ENCODE data around the gene SHB.
"Not testable (repeated sequence)": the region's sequence is repeated elsewhere in the genome, so short reads cannot be mapped to it uniquely, and the experiment has no call there.

The SHB gene

GRCh38 chr9:38047301-38048251 lies 21.5 kb downstream of the SHB start:
- H3K9me3 Mint-ChIP-seq: no peaks in the 10 kb centered on the region
- H3K36me3 Mint-ChIP-seq: no peaks in the 10 kb centered on the region
- no peaks in the 10 kb centered on the region for H3K4me1 Mint-ChIP-seq
- no peak overlapping the region for H3K27ac Mint-ChIP-seq
- DNase-seq (ENCODE audit: low spot score in 2 of 2) (no peak), ATAC-seq (ENCODE audit: low read depth) (no peak)
- peaks cover under 1% of the 10 kb centered on the region for H3K27me3 Mint-ChIP-seq
- no peak overlapping the region for H3K4me3 Mint-ChIP-seq

GRCh38 chr9:38046661-38047300 lies 22.2 kb downstream of the SHB start:
- ATAC-seq (ENCODE audit: low read depth): no peak
- no peaks in the 10 kb centered on the region for H3K27me3 Mint-ChIP-seq
- no peak overlapping the region for H3K27ac Mint-ChIP-seq
- H3K9me3 Mint-ChIP-seq: no peaks in the 10 kb centered on the region
- H3K36me3 Mint-ChIP-seq: no peaks in the 10 kb centered on the region
- no peak for DNase-seq (ENCODE audit: low spot score in 2 of 2)
- H3K4me3 Mint-ChIP-seq: no peak overlapping the region
- no peaks in the 10 kb centered on the region for H3K4me1 Mint-ChIP-seq

GRCh38 chr9:38045939-38046338 lies 23.1 kb downstream of the SHB start:
- ATAC-seq (ENCODE audit: low read depth); H3K9me3 Mint-ChIP-seq; H3K4me1 Mint-ChIP-seq; DNase-seq (ENCODE audit: low spot score in 2 of 2); H3K27me3 Mint-ChIP-seq; H3K27ac Mint-ChIP-seq; H3K36me3 Mint-ChIP-seq; H3K4me3 Mint-ChIP-seq: not testable (repeated sequence)

- ATAC-seq (ENCODE audit: low read depth) (no peak), DNase-seq (ENCODE audit: low spot score in 2 of 2) (no peak)
- H3K36me3 Mint-ChIP-seq: no peaks in the 10 kb centered on the region
- H3K27me3 Mint-ChIP-seq: peaks cover 7% of the 10 kb centered on the region
- H3K27ac Mint-ChIP-seq: no peak overlapping the region
- H3K4me1 Mint-ChIP-seq: no peaks in the 10 kb centered on the region
- no peak overlapping the region for H3K4me3 Mint-ChIP-seq
- H3K9me3 Mint-ChIP-seq: no peaks in the 10 kb centered on the region
Measured at GRCh38 chr9:38044706-38045105, 24.3 kb downstream of the SHB start.

- H3K4me3 Mint-ChIP-seq: no peak overlapping the region
- ATAC-seq (ENCODE audit: low read depth): no peak
- no peak overlapping the region for H3K27ac Mint-ChIP-seq
- no peaks in the 10 kb centered on the region for H3K9me3 Mint-ChIP-seq
- H3K27me3 Mint-ChIP-seq: peaks cover 7% of the 10 kb centered on the region
- no peaks in the 10 kb centered on the region for H3K36me3 Mint-ChIP-seq
- H3K4me1 Mint-ChIP-seq: no peaks in the 10 kb centered on the region
- DNase-seq (ENCODE audit: low spot score in 2 of 2): no peak
Measured at GRCh38 chr9:38043931-38044623, 24.9 kb downstream of the SHB start.

GRCh38 chr9:38042626-38043357 lies 26.2 kb downstream of the SHB start:
- Mint-ChIP-seq H3K27me3 (peaks cover 7% of the 10 kb centered on the region), H3K36me3 (no peaks in the 10 kb centered on the region), H3K4me3 (no peak overlapping the region), H3K9me3 (no peaks in the 10 kb centered on the region), H3K4me1 (no peaks in the 10 kb centered on the region), H3K27ac (no peak overlapping the region)
- ATAC-seq (ENCODE audit: low read depth) (no peak), DNase-seq (ENCODE audit: low spot score in 2 of 2) (no peak)

GRCh38 chr9:38041564-38042243 lies 27.3 kb downstream of the SHB start:
- Mint-ChIP-seq H3K27me3 (peaks cover 7% of the 10 kb centered on the region), H3K4me1 (no peaks in the 10 kb centered on the region), H3K9me3 (no peaks in the 10 kb centered on the region), H3K36me3 (no peaks in the 10 kb centered on the region), H3K27ac (no peak overlapping the region), H3K4me3 (no peak overlapping the region)
- ATAC-seq (ENCODE audit: low read depth) (no peak), DNase-seq (ENCODE audit: low spot score in 2 of 2) (no peak)

GRCh38 chr9:38039907-38040682 lies 28.9 kb downstream of the SHB start:
- H3K27me3 Mint-ChIP-seq: peaks cover 7% of the 10 kb centered on the region
- no peaks in the 10 kb centered on the region for H3K9me3 Mint-ChIP-seq
- no peaks in the 10 kb centered on the region for H3K36me3 Mint-ChIP-seq
- DNase-seq (ENCODE audit: low spot score in 2 of 2) (no peak), ATAC-seq (ENCODE audit: low read depth) (no peak)
- no peak overlapping the region for H3K4me3 Mint-ChIP-seq
- no peaks in the 10 kb centered on the region for H3K4me1 Mint-ChIP-seq
- no peak overlapping the region for H3K27ac Mint-ChIP-seq

- Mint-ChIP-seq H3K27ac (no peak overlapping the region), H3K4me3 (no peak overlapping the region), H3K27me3 (peaks cover 7% of the 10 kb centered on the region), H3K36me3 (no peaks in the 10 kb centered on the region), H3K9me3 (no peaks in the 10 kb centered on the region), H3K4me1 (no peaks in the 10 kb centered on the region)
- ATAC-seq (ENCODE audit: low read depth): no peak
- no peak for DNase-seq (ENCODE audit: low spot score in 2 of 2)
Measured at GRCh38 chr9:38039090-38039906, 29.7 kb downstream of the SHB start.

- no peak for DNase-seq (ENCODE audit: low spot score in 2 of 2)
- peak; percentile 38 for ATAC-seq (ENCODE audit: low read depth)
- H3K4me3 Mint-ChIP-seq: no peak overlapping the region
Measured at GRCh38 chr9:38038307-38039089, 30.5 kb downstream of the SHB start.

GRCh38 chr9:38037981-38038306 lies 31.1 kb downstream of the SHB start:
- Mint-ChIP-seq H3K4me1 (no peaks in the 10 kb centered on the region), H3K4me3 (no peak overlapping the region), H3K9me3 (no peaks in the 10 kb centered on the region), H3K36me3 (no peaks in the 10 kb centered on the region), H3K27me3 (peaks cover 7% of the 10 kb centered on the region), H3K27ac (no peak overlapping the region)
- ATAC-seq (ENCODE audit: low read depth) (no peak), DNase-seq (ENCODE audit: low spot score in 2 of 2) (no peak)

More at GRCh38 chr9:38038307-38039089, 30.5 kb downstream of the SHB start:
- H3K36me3 Mint-ChIP-seq: no peaks in the 10 kb centered on the region
- H3K9me3 Mint-ChIP-seq: no peaks in the 10 kb centered on the region
- peaks cover 7% of the 10 kb centered on the region for H3K27me3 Mint-ChIP-seq
- no peak overlapping the region for H3K27ac Mint-ChIP-seq
- H3K4me1 Mint-ChIP-seq: no peaks in the 10 kb centered on the region
